Left lung (tissue), 10 donors: Measurements from ENCODE around the gene MACROD2. TPM values are rescaled to one million over a fixed set of nuclear protein-coding genes. Genes with fewer than 3 reads are reported as not detected.

Experiments used
- ATAC-seq: fragments of 200-7000 bp; cut with Tn5 transposase; one replicate; pipeline ENCODE4 v1.9.1; 2020; ENCODE audit warnings: moderate library complexity
- DNase-seq, 4 donors: peaks; one replicate each; pipeline ENCODE4 v3.0.0-alpha.2; 2013 to 2020
- H3K27ac ChIP-seq, 2 donors: fragments of 200-600 bp; sonication (generic) in 1 of 2; one replicate each; pipeline versions ENCODE4 v1.5.0 to v1.8.0; 2020 to 2021
- H3K27me3 ChIP-seq, 2 donors: fragments of 200-600 bp; sonication (generic) in 1 of 2; one replicate each; pipeline versions ENCODE4 v1.5.0 to v1.8.0; 2020 to 2021
- H3K36me3 ChIP-seq, 2 donors: fragments of 200-600 bp; sonication (generic) in 1 of 2; one replicate each; pipeline versions ENCODE4 v1.5.0 to v1.8.0; 2020 to 2021
- H3K4me1 ChIP-seq, 2 donors: fragments of 200-600 bp; one replicate each; pipeline ENCODE4 v1.8.0; 2021
- H3K4me3 ChIP-seq, 2 donors: fragments of 200-600 bp; sonication (generic) in 1 of 2; one replicate each; pipeline versions ENCODE4 v1.5.0 to v1.8.0; 2020 to 2021; ENCODE audit warnings: mild to moderate bottlenecking in 1 of 2
- H3K9me3 ChIP-seq, 2 donors: fragments of 200-600 bp; sonication (generic) in 1 of 2; one replicate each; pipeline versions ENCODE4 v1.5.0 to v1.8.0; 2020 to 2021
- intact Hi-C, 2 donors: fragments of 100-400 bp; cut with DNase I; formaldehyde crosslinking; loops; one replicate each; pipeline versions ENCODE4 v1.11.2 to v1.14.2; 2022
- polyA plus RNA-seq, 6 donors: library from polyadenylated mRNA; unstranded; fragments of 120-200 nt; gene quantifications; one replicate each; pipeline ENCODE4 v1.2.1, GENCODE V29; 2013; ENCODE audit not compliant: insufficient read length in 6 of 6
- total RNA-seq, 2 donors: library from RNA; stranded (reverse); fragmentation: NEBNext Ultra II Directional; extraction: Animal tissue kit (Norgen Biotek cat#: 25700); gene quantifications; one replicate each; pipeline ENCODE4 v1.2.1, GENCODE V29; 2021
- TF ChIP-seq, protein P1 (sequence below), 2 donors: fragments of 200-600 bp; sonication (generic) in 1 of 2; IDR thresholded peaks; one replicate each; pipeline versions ENCODE4 v1.5.0 to v1.8.0; 2021; ENCODE audit warnings: antibody characterized with exemption in 2 of 2
- donor health status: DM: no; HTN: yes; CAD: no.
- donor health status: DM: no; HTN: no; CAD: no.

MACROD2 gene
- total and polyA plus RNA-seq, 8 donors, result 6.1 to 23.6 (median 8.9) TPM

DNA sequence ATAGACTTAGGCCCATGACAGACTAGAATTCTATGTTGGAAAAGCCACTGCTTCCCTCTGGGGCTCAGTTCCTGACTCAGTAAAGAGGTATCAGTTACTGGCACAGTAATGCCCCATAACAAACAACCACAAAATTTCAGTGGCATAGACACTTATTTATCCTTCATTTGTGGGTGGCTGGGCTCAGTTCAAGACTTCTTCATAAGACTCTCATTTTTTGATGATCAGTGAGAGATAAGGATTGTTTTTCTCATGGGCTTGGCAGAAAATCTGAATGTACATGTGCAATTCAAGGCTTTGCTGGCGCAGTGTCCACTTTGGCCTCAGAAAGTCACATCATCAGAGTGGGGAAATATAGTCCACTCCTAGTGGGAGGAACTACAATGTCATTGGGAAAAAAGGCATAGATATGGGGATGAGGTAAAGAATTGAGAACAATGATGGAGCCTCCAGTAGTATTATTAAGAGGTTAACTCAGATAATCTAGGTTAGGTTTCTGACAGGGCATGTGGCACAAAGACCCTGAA lies 726.7 kb downstream of the MACROD2 start:
- Histone ChIP-seq H3K27me3 (no peaks in the 10 kb centered on the region), H3K27ac (no peak overlapping the region), H3K4me3 (no peak overlapping the region), H3K36me3 (no peaks in the 10 kb centered on the region), H3K4me1 (no peaks in the 10 kb centered on the region), H3K9me3 (no peaks in the 10 kb centered on the region)
- DNase-seq (no peak), ATAC-seq (no peak)
- intact Hi-C loops, result no loop called here
- TF ChIP-seq, protein P1, sequence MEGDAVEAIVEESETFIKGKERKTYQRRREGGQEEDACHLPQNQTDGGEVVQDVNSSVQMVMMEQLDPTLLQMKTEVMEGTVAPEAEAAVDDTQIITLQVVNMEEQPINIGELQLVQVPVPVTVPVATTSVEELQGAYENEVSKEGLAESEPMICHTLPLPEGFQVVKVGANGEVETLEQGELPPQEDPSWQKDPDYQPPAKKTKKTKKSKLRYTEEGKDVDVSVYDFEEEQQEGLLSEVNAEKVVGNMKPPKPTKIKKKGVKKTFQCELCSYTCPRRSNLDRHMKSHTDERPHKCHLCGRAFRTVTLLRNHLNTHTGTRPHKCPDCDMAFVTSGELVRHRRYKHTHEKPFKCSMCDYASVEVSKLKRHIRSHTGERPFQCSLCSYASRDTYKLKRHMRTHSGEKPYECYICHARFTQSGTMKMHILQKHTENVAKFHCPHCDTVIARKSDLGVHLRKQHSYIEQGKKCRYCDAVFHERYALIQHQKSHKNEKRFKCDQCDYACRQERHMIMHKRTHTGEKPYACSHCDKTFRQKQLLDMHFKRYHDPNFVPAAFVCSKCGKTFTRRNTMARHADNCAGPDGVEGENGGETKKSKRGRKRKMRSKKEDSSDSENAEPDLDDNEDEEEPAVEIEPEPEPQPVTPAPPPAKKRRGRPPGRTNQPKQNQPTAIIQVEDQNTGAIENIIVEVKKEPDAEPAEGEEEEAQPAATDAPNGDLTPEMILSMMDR (IDR thresholded peaks at IDR 0.05), result no peak

DNA sequence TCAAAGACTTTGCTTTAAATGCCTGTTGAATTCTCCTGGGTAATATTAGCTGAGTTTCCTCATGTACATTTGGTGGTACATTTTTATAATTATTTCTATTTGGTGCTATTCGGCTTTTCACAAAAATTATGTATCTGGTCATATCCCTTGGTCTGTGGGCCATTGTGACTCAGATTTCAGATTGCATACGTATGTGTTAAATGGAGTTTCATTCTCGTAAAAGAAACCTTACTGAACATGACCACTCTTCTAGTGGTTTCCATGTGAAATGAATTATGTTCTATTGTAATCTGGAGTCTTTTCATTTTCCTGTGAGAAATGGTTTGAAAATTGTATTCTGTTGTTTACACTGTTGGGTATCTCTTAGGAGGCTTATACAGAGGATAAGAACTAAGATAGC lies 728.3 kb downstream of the MACROD2 start:
- no peaks in the 10 kb centered on the region for H3K27me3 ChIP-seq

DNA sequence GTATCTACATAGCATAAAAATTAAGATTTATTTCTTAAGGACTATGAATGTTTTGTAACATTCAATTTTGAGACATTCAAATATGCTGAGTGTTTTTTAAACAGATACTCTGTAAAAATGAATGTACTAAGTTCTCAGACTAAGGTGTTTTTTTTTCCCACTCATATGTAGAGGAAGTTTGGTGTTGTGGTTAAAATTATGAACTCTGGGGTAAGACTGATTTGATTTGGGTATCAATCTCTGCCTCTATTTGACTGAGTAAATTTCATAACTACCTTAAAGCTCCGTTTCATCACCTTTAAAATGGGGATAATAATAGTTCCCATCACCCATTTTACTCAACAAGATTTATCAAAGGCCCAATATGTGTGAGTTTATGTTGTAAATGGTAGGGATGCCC lies 728.7 kb downstream of the MACROD2 start:
- Histone ChIP-seq H3K9me3 (no peaks in the 10 kb centered on the region), H3K4me3 (no peak overlapping the region), H3K27me3 (no peaks in the 10 kb centered on the region), H3K4me1 (no peaks in the 10 kb centered on the region), H3K36me3 (no peaks in the 10 kb centered on the region), H3K27ac (no peak overlapping the region)
- intact Hi-C loops, result no loop called here
- DNase-seq (no peak), ATAC-seq (no peak)
- TF ChIP-seq, protein P1 (IDR thresholded peaks at IDR 0.05), result no peak

More for the DNA sequence above, 728.3 kb downstream of the MACROD2 start:
- ATAC-seq, result no peak
- Histone ChIP-seq H3K4me3 (no peak overlapping the region), H3K27ac (no peak overlapping the region), H3K36me3 (no peaks in the 10 kb centered on the region), H3K9me3 (no peaks in the 10 kb centered on the region), H3K4me1 (no peaks in the 10 kb centered on the region)
- no peak for DNase-seq
- intact Hi-C loops, result no loop called here
- TF ChIP-seq, protein P1 (IDR thresholded peaks at IDR 0.05), result no peak

DNA sequence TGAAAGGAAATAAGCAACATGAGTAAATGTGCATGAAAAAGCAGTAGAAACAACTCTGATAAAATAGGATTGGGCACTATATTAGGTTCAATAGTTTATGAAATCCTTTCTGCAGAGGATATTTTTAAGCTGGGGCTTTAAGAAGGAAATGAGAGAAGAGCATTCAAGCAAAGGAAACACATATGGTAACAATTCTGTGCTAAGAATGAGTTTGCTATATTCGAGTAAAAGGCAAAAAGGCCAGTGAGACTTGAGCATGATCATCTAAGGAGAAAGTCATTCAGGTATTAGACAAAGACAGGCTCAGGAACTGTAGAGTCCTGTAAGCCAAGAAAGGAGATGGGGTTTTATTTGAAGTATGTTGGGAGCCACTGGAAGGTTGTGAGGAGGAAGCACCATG lies 729.2 kb downstream of the MACROD2 start:
- no peak for DNase-seq

DNA sequence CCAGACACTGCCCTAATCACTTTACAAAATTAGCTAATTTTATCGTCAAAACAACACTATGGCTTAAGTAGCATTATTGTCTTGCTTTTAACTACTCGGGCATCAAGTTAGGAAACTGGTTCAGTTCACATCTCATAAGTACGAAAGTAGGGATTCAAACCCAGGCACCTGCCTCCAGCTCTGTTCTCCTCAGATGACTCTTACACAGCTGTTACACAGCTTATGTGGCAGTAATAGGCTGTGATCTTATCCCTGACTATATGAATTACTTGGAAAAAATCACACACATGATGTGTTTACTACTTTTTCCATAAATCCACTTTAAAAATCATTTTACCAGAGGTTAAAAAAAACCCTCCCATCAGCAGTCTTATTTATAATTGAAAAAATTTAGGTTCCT lies 731.3 kb downstream of the MACROD2 start:
- H3K9me3 ChIP-seq, result no peaks in the 10 kb centered on the region
- no peak overlapping the region for H3K27ac ChIP-seq
- no peaks in the 10 kb centered on the region for H3K27me3 ChIP-seq
- H3K4me1 ChIP-seq, result no peaks in the 10 kb centered on the region
- ATAC-seq (no peak), DNase-seq (no peak)
- no peaks in the 10 kb centered on the region for H3K36me3 ChIP-seq
- TF ChIP-seq, protein P1 (IDR thresholded peaks at IDR 0.05), result no peak
- intact Hi-C loops, result no loop called here
- no peak overlapping the region for H3K4me3 ChIP-seq

More for the DNA sequence above, 729.2 kb downstream of the MACROD2 start:
- no peak overlapping the region for H3K27ac ChIP-seq
- intact Hi-C loops, result no loop called here
- no peak overlapping the region for H3K4me3 ChIP-seq
- H3K4me1 ChIP-seq, result no peaks in the 10 kb centered on the region
- no peaks in the 10 kb centered on the region for H3K36me3 ChIP-seq
- H3K27me3 ChIP-seq, result no peaks in the 10 kb centered on the region
- H3K9me3 ChIP-seq, result no peaks in the 10 kb centered on the region
- TF ChIP-seq, protein P1 (IDR thresholded peaks at IDR 0.05), result no peak
- ATAC-seq, result no peak
